DND-41 (cell line): ENCODE measurements around the gene POU3F3.

ENCODE experiments used
- ATAC-seq: fragments of 200-7000 bp; cut with Tn5 transposase; 3 replicates; pipeline ENCODE4 v1.9.1; 2021; ENCODE audit warnings: low read depth; ENCODE audit not compliant: insufficient read depth
- DNase-seq: peaks from one replicate; pipeline ENCODE4 v3.0.0-alpha.2; 2020
- H2AFZ ChIP-seq: 2 replicates; pipeline ENCODE4 v1.6.0; 2012; ENCODE audit warnings: low read depth, low read length
- H3K27ac ChIP-seq: 2 replicates; pipeline ENCODE4 v1.5.1; 2012; ENCODE audit warnings: low read length, inconsistent platforms
- H3K27me3 ChIP-seq: fragments of 200-600 bp; sonication (generic); 2 replicates; pipeline ENCODE4 v1.6.0; 2012; ENCODE audit warnings: low read length, mild to moderate bottlenecking, inconsistent platforms; ENCODE audit not compliant: insufficient read depth, poor library complexity
- H3K36me3 ChIP-seq: 2 replicates; pipeline ENCODE4 v1.5.1; 2012; ENCODE audit warnings: low read length, inconsistent platforms; ENCODE audit not compliant: insufficient read depth
- H3K4me1 ChIP-seq: 2 replicates; pipeline ENCODE4 v1.5.1; 2012; ENCODE audit warnings: mild to moderate bottlenecking, low read length; ENCODE audit not compliant: insufficient read depth
- H3K4me2 ChIP-seq: 2 replicates; pipeline ENCODE4 v1.6.0; 2012; ENCODE audit warnings: mild to moderate bottlenecking, moderate library complexity, low read length, inconsistent platforms; ENCODE audit not compliant: insufficient read depth
- H3K4me3 ChIP-seq, 2 experiments: fragments of 200-600 bp in 1 of 2; shearing (Covaris generic) in 1 of 2; 2 replicates each; pipeline ENCODE4 v1.5.1; 2012 to 2016; ENCODE audit warnings: inconsistent platforms in 2 of 2, low read length in 2 of 2, mild to moderate bottlenecking in 2 of 2, low read depth in 1 of 2, moderate library complexity in 1 of 2
- H3K79me2 ChIP-seq: 2 replicates; pipeline ENCODE4 v1.6.0; 2012; ENCODE audit warnings: low read length, inconsistent platforms; ENCODE audit not compliant: insufficient read depth
- H3K9ac ChIP-seq: 2 replicates; pipeline ENCODE4 v1.6.0; 2012; ENCODE audit warnings: low read depth, mild to moderate bottlenecking, inconsistent platforms, low read length, moderate library complexity
- H3K9me3 ChIP-seq: 2 replicates; pipeline ENCODE4 v1.5.1; 2012; ENCODE audit warnings: low read length, moderate library complexity, mild to moderate bottlenecking, inconsistent platforms; ENCODE audit not compliant: insufficient read depth, severe bottlenecking
- H4K20me1 ChIP-seq: 2 replicates; pipeline ENCODE4 v1.6.0; 2012; ENCODE audit warnings: low read length; ENCODE audit not compliant: insufficient read depth
- EZH2 ChIP-seq: IDR thresholded peaks from 3 replicates; pipeline ENCODE4 v1.6.1; 2012; ENCODE audit warnings: borderline replicate concordance, low read depth, mild to moderate bottlenecking, moderate library complexity, low read length, inconsistent platforms; ENCODE audit not compliant: severe bottlenecking
- TF ChIP-seq, protein P1 (sequence below): IDR thresholded peaks from 2 replicates; pipeline ENCODE4 v1.5.1; 2012; ENCODE audit warnings: borderline replicate concordance, low read length, moderate library complexity, mild to moderate bottlenecking; ENCODE audit not compliant: poor library complexity, severe bottlenecking; ENCODE audit errors: extremely low read depth

The POU3F3 gene

DNA sequence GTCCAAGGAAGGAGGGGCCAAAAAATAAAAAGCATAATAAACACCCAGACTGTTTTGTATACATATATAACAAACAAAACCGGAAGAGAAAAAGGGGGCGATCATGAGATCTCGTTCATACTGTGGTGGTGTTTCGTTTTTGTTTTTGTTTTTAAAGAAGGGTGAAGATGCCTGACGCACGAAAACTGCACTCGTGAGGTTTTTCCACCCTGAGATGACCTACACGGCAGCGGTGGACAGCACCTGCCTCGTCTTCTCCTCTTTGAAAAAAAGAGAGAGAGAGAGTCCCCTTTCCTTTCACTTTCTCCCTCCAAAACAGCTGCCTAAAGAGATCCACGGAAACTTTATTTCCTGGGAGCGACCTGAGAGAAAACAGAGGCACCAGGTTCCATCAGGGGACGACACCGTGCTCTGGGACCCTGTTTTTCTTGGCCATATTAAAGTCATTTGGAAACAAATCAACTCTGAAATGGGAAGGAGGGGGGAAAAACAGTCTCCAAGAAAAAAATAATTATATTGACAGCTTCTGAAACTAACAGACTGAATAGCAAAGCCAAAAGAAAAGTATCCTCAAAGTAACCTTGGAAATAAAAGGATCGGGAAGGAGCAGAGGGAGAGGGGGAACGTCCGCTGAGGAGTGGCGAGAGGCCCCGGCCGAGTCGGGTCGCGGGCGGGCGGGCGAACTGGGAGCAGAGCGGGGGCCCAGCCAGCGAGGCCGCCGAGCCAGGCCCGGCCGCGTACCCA lies 3.5 kb downstream of the POU3F3 start:
- H3K36me3 ChIP-seq: no peaks in the 10 kb centered on the region
- H3K27me3 ChIP-seq: no peaks in the 10 kb centered on the region
- H3K4me2 ChIP-seq: no peak overlapping the region
- H3K79me2 ChIP-seq: no peaks in the 10 kb centered on the region
- no peaks in the 10 kb centered on the region for H4K20me1 ChIP-seq
- no peak overlapping the region for H3K27ac ChIP-seq
- ATAC-seq: no peak
- no peaks in the 10 kb centered on the region for H3K9me3 ChIP-seq
- TF ChIP-seq, protein P1, sequence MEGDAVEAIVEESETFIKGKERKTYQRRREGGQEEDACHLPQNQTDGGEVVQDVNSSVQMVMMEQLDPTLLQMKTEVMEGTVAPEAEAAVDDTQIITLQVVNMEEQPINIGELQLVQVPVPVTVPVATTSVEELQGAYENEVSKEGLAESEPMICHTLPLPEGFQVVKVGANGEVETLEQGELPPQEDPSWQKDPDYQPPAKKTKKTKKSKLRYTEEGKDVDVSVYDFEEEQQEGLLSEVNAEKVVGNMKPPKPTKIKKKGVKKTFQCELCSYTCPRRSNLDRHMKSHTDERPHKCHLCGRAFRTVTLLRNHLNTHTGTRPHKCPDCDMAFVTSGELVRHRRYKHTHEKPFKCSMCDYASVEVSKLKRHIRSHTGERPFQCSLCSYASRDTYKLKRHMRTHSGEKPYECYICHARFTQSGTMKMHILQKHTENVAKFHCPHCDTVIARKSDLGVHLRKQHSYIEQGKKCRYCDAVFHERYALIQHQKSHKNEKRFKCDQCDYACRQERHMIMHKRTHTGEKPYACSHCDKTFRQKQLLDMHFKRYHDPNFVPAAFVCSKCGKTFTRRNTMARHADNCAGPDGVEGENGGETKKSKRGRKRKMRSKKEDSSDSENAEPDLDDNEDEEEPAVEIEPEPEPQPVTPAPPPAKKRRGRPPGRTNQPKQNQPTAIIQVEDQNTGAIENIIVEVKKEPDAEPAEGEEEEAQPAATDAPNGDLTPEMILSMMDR: no peak
- no peak for DNase-seq
- H3K4me3 ChIP-seq: no peak overlapping the region
- H3K4me1 ChIP-seq: no peaks in the 10 kb centered on the region
- no peak overlapping the region for H2AFZ ChIP-seq
- no peak overlapping the region for H3K9ac ChIP-seq

DNA sequence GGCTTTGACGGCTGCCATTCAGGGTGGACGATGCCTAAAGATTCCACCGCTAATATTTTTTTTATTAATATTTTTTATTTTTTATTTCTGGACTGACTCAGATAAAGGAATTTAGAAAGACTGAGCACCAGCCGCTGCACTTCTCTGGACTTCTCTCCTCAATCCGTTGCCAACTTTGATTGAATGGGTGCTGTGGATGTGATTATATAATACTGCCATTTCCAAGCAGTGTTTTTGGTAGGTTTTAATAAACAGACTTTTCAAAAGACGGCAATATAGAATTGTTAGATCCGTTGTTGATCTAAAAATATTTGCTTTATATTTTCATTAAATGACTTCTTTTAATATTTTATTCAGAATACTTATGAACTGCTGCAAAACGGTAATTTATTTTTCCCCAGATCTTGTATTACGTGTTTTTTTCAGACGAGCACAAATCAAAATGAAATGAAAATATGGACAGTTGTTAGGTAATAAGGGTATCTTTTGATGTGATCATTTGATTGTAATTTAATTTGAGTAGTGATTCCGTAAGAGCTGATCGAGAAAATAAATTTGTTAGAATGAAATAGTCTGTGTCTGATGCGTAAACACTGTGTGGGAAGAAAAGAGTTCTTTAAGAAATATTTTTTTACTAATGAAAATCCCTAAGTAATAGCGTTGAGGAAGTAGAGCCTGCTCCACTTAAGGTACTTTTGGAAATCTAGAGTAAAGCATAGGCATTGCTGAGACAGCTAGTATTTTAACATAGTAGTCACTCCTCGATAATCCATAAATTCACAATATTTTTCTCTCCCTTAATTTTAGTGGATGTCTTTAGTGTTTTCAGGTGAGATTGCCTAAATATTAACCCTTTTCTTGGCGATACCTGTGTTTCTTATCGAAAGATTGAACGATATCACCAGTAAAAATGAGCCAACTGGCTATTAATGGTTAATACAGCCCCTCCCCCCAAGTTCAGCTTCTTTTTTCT lies 4.4 kb downstream of the POU3F3 start:
- Histone ChIP-seq H3K4me2 (no peak overlapping the region), H3K9ac (no peak overlapping the region), H3K9me3 (no peaks in the 10 kb centered on the region), H3K36me3 (no peaks in the 10 kb centered on the region), H3K27me3 (no peaks in the 10 kb centered on the region), H3K4me1 (no peaks in the 10 kb centered on the region), H4K20me1 (no peaks in the 10 kb centered on the region), H3K79me2 (no peaks in the 10 kb centered on the region), H3K4me3 (no peak overlapping the region), H3K27ac (no peak overlapping the region), H2AFZ (no peak overlapping the region)
- DNase-seq (no peak), ATAC-seq (no peak)
- TF ChIP-seq, protein P1: no peak
- TF ChIP-seq EZH2: no peak

DNA sequence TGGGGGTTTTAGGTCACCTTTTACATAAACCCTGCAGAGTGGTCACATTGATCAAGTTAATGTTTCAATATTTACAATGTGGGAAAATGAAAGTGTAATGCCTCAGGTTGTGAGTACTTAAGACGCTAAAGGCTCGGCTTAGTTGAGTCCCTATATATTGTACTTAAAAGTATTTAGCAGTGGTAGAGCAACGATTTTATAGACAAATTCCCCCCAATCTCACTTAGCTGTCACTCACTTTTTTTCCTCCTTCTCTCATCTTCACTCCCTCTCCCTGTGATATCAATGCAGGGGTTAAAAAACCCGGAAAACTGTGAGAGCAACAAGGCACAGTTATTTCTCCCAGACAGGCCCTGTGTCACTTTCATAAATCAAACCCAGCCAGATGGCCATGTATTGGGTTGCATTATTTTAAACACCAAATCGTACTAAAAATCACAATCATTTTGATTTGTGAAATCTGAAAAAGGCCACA lies 5.4 kb downstream of the POU3F3 start:
- Histone ChIP-seq H3K27ac (no peak overlapping the region), H4K20me1 (no peaks in the 10 kb centered on the region), H3K4me1 (no peaks in the 10 kb centered on the region), H2AFZ (no peak overlapping the region), H3K9ac (no peak overlapping the region), H3K79me2 (no peaks in the 10 kb centered on the region), H3K27me3 (no peaks in the 10 kb centered on the region), H3K9me3 (no peaks in the 10 kb centered on the region), H3K36me3 (no peaks in the 10 kb centered on the region), H3K4me2 (no peak overlapping the region), H3K4me3 (no peak overlapping the region)
- DNase-seq (no peak), ATAC-seq (no peak)
- TF ChIP-seq EZH2: no peak
- TF ChIP-seq, protein P1: no peak
